ENCODE measurements around the gene MARCHF11. TPM values are rescaled to one million over a fixed set of nuclear protein-coding genes. Genes with fewer than 3 reads are reported as not detected.

The MARCHF11 gene
- polyA plus RNA-seq, 1 experiment = not detected

GRCh38 chr5:16095612-16096011, 84.0 kb downstream of the MARCHF11 start:
- no peaks in the 10 kb centered on the region for H3K9me3 ChIP-seq (ENCODE audit: control insufficient read depth, insufficient read depth, low read length)
- no peak overlapping the region for H3K27ac ChIP-seq (ENCODE audit: low read depth, low read length)
- no peak for DNase-seq (ENCODE audit: low read depth, low spot score)
- TF ChIP-seq CTCF (IDR thresholded peaks at IDR 0.05; ENCODE audit: low read depth, low read length) = no peak
- peaks cover 2% of the 10 kb centered on the region for H3K27me3 ChIP-seq (ENCODE audit: control insufficient read depth, insufficient read depth, low read length)
- CTCF ChIA-PET = no interaction called here
- POLR2A ChIA-PET = no interaction called here
- H3K4me3 ChIP-seq (ENCODE audit: low read depth, low read length) = no peak overlapping the region

DNA sequence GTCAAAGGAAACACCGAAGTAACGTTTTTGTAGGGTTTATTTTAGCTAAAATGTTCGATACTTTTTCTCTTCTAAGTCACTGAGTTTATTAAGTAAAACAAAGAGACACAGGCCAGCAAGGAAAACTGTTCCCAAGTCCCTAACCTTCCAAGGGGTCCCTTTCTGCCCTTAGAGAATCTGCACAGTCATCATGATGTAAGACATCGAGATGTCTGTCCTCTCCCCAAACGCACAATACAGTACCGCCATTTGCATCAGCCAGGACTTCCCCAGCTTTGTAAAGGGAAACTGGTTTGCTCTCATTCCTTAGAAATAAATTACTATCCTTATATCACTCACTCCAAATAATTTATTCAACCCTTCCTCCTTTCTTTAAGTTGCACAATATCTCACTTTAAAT, 89.3 kb downstream of the MARCHF11 start:
- Histone ChIP-seq H3K27me3 (ENCODE audit: control insufficient read depth, insufficient read depth, low read length) (peaks cover 2% of the 10 kb centered on the region), H3K27ac (ENCODE audit: low read depth, low read length) (no peak overlapping the region), H3K4me3 (ENCODE audit: low read depth, low read length) (no peak overlapping the region), H3K9me3 (ENCODE audit: control insufficient read depth, insufficient read depth, low read length) (no peaks in the 10 kb centered on the region)
- POLR2A ChIA-PET = no interaction called here
- no peak for TF ChIP-seq CTCF (IDR thresholded peaks at IDR 0.05; ENCODE audit: low read depth, low read length)
- DNase-seq (ENCODE audit: low read depth, low spot score) = no peak
- CTCF ChIA-PET = no interaction called here

DNA sequence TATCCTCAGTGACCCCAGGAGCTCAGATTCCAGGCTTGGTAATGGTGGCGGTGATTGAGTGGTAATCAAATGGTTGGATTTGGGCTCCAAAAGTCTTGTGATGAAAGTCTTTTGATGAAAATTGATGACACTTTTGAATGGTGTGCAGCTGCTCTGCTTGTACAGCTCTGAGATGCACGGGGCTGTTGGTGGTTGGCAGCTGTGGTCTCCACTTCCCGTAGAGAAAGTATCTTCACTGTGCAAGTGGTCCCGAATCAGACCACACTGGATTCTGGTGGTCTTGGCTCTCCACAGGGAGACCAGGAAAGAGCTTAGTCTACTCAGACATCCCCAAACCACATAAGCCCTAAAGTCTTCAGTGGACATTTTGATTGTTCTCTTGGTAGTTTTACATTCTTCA, 96.6 kb downstream of the MARCHF11 start:
- Histone ChIP-seq H3K27ac (ENCODE audit: low read depth, low read length) (no peak overlapping the region), H3K27me3 (ENCODE audit: control insufficient read depth, insufficient read depth, low read length) (no peaks in the 10 kb centered on the region), H3K4me3 (ENCODE audit: low read depth, low read length) (no peak overlapping the region), H3K9me3 (ENCODE audit: control insufficient read depth, insufficient read depth, low read length) (no peaks in the 10 kb centered on the region)
- no peak for TF ChIP-seq CTCF (IDR thresholded peaks at IDR 0.05; ENCODE audit: low read depth, low read length)
- ChIA-PET CTCF (no interaction called here), POLR2A (no interaction called here)
- DNase-seq (ENCODE audit: low read depth, low spot score) = no peak

DNA sequence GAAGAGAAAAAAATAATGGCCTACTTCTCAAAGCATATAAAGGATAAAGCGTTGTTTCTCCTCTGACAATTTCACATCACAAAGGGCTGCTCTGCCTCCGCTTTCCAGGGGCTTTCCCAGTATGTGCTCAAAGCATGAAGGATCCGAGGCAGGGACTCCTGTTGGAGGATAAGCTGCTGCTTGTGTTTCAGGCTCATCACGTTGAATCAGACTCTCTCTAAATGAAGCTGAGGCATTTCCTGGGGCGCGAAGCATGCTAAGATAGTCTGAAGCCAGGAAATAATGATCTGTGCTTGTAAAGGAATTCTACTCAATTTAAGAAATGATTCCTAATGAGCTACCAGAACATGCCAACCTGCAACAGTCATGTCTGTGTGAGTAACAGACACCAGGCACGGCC, 97.5 kb downstream of the MARCHF11 start:
- H3K27me3 ChIP-seq (ENCODE audit: control insufficient read depth, insufficient read depth, low read length) = no peaks in the 10 kb centered on the region
- no peak overlapping the region for H3K4me3 ChIP-seq (ENCODE audit: low read depth, low read length)
- no peak overlapping the region for H3K27ac ChIP-seq (ENCODE audit: low read depth, low read length)
- ChIA-PET CTCF (no interaction called here), POLR2A (no interaction called here)
- TF ChIP-seq CTCF (IDR thresholded peaks at IDR 0.05; ENCODE audit: low read depth, low read length) = no peak
- no peak for DNase-seq (ENCODE audit: low read depth, low spot score)
- H3K9me3 ChIP-seq (ENCODE audit: control insufficient read depth, insufficient read depth, low read length) = no peaks in the 10 kb centered on the region

- POLR2A ChIA-PET = no interaction called here
- no peaks in the 10 kb centered on the region for H3K9me3 ChIP-seq (ENCODE audit: control insufficient read depth, insufficient read depth, low read length)
- TF ChIP-seq CTCF (IDR thresholded peaks at IDR 0.05; ENCODE audit: low read depth, low read length) = no peak
- H3K27ac ChIP-seq (ENCODE audit: low read depth, low read length) = no peak overlapping the region
- DNase-seq (ENCODE audit: low read depth, low spot score) = no peak
- no peaks in the 10 kb centered on the region for H3K27me3 ChIP-seq (ENCODE audit: control insufficient read depth, insufficient read depth, low read length)
- CTCF ChIA-PET = no interaction called here
- no peak overlapping the region for H3K4me3 ChIP-seq (ENCODE audit: low read depth, low read length)
Observed at GRCh38 chr5:16081376-16081955, 98.1 kb downstream of the MARCHF11 start.

Data from AG04450 (cell line).